HG03520 (cell line): ENCODE measurements around the gene TMEM240.
"Not testable (repeated sequence)": the region's sequence is repeated elsewhere in the genome, so short reads cannot be mapped to it uniquely, and the experiment has no call there.

ENCODE experiments used
- ATAC-seq: cut with Tn5 transposase; IDR thresholded peaks from one replicate; pipeline ENCODE4 v1.9.1; 2021; ENCODE audit warnings: mild to moderate bottlenecking, moderate library complexity; ENCODE audit not compliant: unreplicated experiment

Gene TMEM240

DNA sequence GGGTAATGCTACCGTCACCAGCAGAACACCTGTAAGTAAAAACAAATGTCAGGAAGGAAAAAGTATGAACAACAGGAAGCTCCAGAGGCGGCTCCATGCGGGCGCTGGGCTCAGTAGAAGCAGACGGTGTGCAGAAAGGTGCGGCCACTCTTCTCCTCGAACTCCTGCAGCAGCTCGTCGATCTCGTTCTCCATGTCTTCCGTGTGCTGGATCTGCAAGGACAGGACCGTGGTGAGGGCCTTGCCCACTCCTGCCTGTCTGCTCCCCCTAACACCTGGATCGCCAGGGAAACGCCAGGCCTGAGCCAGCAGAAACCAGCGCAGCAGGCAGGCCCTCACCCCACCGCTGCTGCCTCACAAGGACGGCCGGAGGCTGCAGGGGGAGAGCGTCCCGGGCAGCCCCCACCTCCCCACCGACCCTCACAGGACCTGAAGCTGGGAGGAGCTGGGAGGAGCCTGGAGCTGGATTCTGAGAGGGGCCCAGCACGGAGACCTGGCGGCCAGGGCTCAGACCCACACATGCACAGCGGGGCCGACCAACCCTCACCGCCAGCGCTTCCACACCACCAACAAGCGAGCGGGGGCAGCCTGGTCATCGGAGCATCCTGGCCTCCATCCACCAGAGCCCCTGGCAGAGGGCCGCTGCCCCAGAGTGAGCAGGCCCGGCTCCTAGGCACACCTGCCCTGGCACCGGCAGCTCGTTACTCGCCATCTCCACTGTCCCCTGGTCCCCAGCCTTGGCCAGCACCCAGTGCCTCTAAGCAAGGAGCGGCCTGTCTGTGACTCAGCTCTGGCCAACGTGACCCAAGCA, 1.7 kb upstream of the TMEM240 start:
- ATAC-seq: no peak

DNA sequence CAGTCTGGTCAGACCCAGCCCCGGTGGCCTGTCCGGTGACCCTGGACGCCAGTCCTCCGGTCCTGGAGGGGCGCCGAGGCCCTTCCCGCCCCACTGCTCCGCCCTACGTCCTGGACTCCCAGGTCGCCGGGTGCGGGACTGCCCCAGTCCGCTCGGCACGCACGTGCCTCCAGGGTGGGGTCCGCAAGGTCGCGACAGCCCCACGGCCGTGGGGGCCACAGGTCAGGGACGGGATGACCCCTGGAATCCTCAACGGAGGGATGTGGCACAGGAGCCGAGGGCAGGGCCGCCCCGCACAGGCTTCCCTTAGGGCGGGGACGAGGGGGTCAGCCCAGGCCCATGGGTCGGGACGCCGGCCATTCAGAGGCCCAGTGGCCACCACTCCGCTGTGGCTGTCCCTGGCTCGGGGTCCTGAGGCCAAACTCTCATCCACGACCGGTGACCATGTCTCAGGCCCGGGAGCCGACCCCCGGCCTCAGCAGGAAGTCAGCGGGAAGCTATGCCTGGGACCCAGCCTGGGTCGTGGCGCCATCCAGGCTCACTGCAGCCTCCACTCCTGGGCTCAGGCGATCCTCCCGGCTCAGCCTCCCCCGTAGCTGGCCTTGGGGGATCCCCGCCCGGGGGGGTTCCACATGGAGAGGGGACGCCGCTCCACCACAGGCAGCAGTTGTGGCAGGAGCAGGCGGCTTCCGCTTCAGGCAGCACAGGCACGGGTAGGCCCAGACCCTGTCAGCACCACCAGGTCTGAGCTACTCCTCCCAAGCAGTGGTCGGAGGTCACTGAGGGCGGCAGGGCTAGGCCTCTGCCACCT, 599 bp upstream of the TMEM240 start:
- no peak for ATAC-seq

DNA sequence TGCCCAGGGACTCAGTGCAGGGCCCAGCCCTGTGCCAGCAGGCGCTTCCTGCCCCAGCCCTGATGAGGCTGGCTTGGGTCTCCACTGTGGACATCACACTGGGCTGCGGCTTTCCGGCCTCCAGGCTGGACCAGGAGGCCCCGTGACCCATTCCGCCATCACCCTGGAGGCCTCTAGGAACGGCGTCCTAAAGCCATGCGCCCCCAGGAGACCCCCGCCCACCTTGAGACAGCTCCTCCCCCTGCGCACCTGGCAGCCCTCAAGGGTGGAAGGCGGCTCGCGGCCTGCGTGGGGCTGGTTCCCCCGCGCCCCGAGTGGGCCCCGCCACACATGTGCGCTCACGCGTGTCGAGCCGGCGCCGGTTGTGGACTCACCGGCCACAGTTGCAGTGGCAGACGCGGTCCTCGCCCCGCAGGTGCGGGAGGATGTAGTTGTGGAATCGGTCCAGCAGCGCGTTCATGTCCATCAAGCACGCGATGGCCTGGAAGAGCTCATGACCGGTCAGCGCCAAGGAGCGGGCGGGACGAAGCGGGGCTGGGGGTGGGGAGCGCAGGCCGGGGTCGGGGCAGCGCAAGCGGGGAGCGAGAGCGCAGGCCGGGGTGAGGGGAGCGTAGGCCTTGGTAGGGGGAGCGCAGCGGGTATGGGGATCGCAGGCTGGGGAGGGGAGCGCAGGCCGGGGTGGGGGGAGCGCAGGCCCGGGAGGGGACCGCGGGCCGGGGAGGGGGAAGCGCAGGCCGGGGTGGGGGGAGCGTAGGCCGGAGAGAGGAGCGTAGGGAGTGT, 924 bp downstream of the TMEM240 start:
- no peak for ATAC-seq

DNA sequence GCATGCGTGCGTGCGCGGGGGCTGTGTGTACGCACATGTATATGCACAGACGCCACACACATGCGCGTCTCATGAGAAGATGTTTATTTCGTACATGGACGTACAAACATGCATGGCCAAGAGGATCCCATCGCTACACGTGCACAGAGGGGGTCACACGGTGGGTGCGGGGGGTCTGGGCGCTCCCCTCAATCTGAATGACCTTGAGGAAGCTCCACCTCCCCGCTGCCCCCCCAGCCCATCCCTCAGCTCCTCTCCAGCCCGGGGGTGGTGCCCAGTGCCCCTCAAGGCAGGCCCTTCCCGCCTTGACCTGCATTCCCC, 1.5 kb downstream of the TMEM240 start:
- ATAC-seq: no peak

DNA sequence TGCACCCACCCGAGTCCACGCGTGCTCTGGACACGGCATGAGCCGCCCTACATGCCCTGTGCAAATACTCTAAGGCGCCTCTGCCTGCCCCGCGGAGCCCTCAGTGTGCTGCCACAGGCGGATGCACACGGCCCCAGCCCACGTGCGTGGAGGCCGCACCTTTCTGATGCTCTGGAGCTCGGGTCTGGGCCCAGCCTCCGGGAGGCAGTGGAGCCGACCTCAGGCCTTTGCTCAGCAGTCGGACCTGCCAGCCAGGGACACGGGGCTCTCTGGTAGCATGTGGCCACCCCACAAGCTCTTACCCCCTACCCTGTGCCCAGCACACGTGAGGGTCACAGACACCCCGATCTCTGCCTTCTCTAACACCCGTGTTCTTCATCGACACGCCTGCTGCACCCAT, 2.1 kb downstream of the TMEM240 start:
- ATAC-seq: no peak

DNA sequence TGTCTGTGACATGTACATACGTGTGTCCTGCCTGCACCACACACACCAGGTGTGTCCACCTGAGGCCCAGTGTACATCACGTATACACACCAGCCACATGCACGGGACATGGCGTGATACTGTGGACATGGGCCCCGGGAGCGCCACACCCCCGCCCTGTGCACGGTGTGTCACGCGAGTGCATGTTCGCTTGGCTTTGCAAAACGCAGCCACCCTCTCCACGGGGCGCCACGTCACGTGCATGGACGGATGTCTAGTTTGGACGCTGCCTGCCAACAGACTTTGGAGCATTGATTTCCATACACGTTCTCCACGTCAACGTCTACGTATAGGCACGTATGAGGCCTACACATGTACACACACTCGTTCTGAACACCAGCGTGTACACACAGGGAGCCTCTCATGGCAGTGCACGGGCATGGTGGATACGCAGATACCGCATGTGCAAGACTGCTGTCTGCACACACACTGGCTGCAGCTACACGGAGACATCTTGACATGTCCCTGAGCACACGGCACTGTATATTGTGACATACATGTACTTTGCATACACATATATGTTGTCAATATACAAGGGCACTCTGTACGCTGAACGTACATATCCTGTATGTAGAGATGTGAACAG, 2.7 kb downstream of the TMEM240 start:
- no peak for ATAC-seq

DNA sequence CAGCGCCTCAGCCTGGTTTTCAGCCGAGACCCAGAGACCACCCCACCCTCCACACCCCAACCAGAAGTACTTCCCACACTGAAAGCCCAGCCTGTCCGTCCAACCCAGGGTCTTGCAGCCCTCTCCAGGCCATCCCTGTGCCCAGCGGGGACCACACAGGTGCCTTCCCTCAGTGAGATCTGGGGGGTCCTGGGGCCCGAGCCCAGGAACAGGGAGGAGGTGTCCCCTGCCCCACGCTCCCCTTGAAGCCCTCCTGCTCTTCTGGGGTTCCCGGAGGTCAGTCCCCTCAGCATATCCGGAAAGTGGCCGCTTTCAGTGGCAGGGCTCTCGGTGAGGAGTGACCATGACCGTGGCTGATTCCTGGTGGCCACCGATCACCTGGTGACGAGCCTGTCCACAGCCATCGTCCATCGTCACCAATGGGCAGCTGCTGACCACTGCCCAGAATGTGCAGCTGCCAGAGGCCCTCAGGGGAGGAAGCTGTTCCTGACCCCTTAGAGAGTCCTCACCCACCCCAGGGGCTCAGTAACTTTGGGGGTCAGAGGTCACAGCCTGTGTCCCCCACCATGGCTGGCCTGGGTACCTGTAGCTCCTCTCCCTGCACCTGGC, 3.4 kb downstream of the TMEM240 start:
- no peak for ATAC-seq

DNA sequence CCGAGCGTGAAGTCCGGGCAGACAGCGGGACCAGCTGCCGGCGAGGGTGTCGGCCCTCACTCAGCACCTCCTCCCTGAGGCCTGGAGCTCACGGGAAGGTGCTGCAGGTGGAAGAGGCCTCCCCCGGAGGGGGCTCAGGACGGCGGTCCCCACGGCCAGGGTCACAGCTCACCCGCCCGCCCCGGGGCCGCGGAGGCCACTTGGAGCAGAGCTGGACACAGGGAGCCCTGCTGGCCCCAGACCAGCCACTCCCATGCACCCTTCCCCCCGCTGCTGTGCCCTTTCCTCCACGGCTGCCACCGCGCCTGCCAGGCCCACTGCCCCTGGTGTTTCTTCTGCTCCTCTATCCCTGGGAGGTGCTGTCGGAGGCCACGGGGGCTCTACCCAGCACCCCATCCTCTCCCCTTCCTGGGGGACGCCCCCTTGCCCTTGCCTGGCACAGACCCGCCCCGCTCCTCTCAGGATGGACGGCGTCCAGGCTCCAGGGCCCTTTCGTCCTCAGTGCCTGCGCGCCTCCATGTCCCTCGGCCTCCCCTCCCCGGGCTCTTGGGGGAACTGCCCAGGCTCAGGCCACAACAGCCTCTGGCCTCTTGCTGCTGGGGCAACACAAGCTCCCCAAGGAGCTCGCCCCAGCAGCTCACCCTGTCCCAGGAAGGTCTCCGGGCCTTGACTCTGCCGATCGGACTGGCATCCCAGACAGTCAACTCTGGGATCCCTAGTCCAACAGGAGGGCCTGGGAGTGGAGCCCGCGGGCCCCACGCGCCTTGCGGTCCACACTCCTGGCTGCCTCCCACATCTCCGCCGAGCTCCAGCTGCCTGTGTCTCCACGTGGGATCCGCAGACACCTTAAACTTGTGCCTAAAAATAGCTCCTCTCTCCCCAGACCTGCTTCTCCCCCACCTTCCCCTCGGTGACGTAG, 4.1 kb downstream of the TMEM240 start:
- no peak for ATAC-seq

DNA sequence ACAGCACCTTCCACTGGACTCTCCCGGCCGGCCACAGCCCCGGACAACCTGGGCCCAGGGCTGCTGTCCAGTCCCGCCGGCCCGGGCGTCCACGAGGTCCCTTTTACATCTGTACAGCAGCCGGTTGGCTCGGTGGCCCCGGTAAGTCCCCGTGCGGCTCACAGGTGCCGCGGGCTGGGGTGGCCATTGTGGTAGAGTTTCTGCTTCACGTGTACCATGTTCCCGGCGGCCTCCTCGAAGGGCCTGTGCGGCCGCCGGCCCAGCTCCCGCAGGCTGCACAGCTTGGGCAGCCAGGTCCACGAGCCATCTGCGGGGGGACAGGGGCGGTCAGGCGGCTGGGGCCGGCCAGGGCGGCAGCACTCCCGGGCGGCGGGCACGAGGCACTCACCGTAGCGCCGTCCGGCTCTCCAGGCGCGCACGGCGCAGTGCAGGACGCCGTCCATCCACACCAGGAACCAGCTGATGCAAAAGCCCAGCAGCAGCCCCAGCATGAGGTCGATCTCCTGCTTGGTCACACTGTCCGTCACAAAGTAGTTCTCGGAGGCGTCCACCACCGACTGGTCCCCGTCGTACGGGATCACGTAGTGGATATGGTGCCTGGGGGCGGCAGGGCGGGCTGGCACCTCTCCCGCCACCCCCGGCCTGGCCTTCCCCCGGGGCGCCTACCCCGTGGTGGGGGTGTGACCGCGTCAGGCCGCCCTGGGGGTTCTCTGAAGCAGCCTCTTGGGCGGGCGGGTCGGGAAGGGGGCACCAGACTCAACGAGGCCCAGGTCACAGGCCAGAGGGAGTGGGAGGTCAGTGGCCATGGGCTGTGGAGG, 5.0 kb downstream of the TMEM240 start:
- no peak for ATAC-seq

DNA sequence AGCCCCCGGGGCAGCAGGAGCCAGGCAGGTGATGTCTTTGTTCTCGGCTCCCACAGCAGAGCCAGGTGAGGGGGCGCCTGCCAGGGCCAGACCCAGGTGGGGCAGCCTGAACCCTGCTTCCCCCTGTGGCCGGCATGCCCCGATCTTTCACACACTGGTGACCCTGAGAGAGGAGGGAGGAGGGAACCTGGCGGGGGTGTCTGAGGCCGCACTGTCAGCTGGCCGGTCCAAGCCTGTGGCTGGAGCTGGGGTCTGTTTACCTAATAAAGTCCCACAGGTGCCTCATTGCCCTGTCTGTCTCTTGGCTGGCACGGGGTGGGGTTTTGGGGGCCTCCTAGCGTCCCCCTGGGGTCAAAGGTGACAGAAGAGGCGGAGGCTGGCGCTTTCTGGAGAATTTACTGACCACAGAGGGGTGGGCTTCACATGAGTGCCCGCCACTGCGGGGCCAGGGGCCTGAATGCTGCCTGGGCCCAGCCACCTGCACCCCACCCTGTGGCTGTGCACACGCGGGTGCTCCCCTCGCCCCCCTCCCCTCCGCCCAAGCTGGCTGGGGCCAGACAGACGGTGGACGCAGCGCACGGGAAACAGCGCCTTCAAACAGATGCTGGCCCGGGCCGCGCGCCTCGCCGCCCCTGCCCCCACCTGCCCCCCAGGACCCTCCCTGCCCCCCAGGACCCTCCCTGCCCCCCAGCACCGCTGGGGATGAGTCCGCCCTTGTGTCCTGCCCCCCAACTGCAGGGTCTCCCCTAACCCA, 5.8 kb downstream of the TMEM240 start:
- ATAC-seq: no peak

DNA sequence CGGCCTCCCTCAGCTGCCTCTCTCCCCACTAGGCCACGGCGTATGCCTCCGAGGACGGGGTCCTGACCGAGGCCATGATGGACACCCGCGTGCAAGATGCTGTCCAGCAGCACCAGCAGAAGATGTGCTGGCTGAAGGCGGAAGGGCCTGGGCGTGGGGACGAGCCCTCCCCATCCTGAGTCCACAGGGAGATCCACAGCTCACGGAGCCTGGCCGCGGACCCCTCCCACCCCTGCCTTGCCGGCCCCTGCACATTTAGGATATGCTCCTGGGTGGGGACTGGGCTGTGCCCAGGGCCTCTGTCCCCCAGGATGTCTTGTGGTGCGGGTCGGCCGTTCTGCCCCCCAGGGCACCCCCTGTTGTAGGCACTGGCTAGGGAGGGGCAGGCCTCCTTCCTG, 6.5 kb downstream of the TMEM240 start:
- not testable (repeated sequence) for ATAC-seq

DNA sequence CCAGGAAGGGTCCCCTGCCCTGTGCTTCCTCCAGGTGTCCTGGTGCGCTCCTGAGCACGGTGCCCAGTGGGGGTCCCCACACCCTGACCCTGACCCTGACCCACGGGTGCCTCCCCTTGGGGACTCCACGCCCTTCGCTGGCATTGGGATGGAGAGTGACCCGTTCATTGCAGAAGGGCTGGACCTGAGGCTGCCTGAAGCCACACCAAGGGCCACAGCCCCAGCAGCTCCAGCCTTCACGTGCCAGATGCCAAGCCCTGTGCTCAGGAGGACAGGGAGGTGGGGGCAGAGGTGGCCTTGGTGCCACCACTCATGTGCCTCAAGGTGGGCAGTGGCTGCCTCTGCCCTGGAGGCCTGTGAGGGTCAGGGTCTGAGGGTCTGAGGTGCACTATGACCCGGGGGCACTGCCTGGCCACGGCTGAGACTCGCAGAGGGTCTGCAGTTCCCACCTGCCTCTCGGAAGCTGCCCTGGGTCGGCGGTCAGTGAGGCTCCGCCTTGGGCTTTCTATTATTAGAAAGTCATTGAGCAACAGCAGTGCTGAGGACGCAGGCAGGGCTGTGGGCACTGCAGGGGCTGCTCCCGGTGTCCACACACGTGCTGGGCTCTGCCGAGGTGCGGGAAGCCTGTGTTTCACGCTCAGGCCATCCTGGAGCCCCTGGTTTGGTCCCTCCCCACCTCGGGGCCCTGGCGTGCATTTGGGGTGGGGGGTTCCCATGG, 7.1 kb downstream of the TMEM240 start:
- ATAC-seq: not testable (repeated sequence)

DNA sequence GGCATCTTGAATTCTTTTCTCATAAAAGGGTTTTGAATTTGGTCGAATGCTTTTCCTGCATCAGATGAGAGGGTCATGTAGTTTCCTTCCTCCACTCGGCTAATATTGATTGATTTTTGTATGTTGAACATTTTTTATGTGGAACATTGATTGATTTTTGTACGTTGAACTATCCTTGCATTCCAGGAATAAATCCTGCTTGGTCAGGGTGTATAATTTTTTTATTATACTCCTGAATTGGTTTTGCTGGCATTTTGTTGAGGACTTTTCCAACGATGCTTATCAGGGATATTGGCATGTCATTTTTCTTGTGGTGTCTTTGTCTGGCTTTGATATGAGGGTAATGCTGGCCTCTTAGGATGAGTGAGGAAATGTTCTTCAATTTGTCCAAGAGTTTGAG, 8.5 kb downstream of the TMEM240 start:
- no peak for ATAC-seq

DNA sequence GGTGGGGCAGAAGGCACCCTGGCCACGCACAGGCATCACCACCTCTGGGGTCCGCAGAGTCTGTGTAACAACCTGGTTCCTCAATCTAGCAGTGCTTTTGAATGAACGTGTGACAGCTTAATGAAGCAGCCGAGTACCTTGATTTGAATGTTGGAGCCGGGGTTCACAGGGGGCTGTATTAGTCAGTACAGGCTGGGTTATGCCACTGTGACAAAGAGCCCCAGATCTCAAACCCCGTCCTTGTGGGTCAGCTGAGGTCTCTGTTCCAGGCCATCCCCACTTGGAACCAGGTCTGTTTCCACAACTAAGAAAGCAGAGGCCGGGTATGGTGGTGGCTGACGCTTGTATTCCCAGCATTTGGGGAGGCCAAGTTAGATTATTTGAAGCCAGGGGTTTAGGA, 10.5 kb downstream of the TMEM240 start:
- no peak for ATAC-seq

DNA sequence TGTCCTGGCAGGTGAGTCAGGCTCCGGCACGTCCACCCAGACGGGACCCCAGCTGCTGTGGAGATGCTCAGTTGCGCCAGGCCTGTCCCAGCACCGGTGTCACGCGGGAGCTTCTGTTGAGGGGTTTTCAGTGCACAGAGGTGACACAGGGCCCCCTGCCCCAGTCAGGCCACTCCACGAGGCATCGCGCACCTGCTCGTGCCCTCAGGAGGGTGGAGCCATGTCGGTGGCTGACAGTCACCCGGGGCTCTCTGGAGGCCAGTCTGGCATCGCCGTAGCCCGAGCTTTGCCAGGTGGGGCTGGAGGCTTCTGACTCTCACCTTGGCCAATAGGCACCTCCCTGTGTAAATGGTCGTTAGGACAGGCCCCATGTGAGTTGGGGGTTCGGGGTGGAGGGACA, 11.1 kb downstream of the TMEM240 start:
- no peak for ATAC-seq

DNA sequence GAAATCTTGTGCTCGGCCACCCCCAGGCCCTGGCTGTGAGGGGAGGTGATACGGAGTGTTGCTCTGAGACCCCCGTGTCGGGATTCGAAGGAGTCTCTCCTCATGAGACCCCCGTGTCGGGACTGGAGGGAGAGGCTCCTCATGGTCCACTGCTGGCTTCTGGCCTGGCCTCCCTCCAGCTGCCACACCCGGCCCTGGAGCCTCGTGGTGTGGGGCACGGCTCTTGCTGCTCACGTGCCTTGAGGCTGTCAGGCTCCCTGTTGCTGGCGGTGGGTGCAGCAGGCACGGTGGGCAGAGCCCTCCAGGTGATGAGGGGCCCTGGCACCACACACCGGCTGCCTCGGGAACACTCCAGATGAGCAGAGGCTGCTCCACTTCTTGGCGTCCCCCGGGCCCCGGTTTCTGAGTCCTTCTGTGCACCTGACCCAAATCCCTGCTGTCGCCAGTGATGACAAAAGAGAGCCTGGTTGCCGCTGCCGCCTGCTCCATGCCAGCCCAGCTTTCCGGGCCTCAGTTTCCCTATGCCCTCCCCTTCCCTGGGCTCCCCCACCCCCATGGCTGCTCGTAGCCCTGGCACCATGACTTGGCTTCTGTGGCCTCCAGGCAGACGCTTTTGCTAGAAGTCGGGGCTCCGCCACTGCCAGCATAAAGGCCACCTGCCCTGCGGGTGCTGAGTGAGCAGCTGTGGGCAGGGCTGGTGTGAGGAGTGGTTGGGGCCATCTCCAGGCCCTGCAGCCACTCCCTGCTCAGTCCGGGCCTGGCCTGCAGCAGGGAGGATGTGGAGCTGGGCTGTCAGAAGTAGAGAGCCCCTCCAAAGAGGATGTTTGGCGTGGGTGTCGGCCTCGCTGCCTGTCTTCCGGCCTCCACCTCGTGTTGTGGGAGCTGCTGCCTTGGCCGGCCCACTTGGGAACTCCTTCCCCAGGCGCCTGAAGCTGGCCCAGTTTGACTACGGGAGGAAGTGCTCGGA, 11.8 kb downstream of the TMEM240 start:
- ATAC-seq: no peak
